Heart right ventricle (tissue), 16 donors: ENCODE results near the gene C10orf67. TPM values are rescaled to one million over a fixed set of nuclear protein-coding genes. Genes with fewer than 3 reads are reported as not detected.

Source experiments
- ATAC-seq, 8 donors: fragments of 200-7000 bp; cut with Tn5 transposase; one replicate each; pipeline ENCODE4 v1.9.1; 2020; ENCODE audit warnings: mild to moderate bottlenecking in 8 of 8, moderate library complexity in 8 of 8, moderate number of reproducible peaks in 1 of 8
- DNase-seq, 2 donors: peaks; one replicate each; pipeline ENCODE4 v3.0.0-alpha.2; 2020
- H3K27ac ChIP-seq, 10 donors: fragments of 200-600 bp; sonication (generic) in 2 of 10; one replicate each; pipeline versions ENCODE4 v1.5.0 to v1.8.0; 2020 to 2022; ENCODE audit warnings: mild to moderate bottlenecking in 3 of 10
- H3K27me3 ChIP-seq, 7 donors: fragments of 200-600 bp; one replicate each; pipeline ENCODE4 v1.8.0; 2021 to 2022; ENCODE audit warnings: mild to moderate bottlenecking in 2 of 7
- H3K36me3 ChIP-seq, 9 donors: fragments of 200-600 bp; sonication (generic) in 1 of 9; one replicate each; pipeline versions ENCODE4 v1.5.0 to v1.8.0; 2020 to 2022; ENCODE audit warnings: mild to moderate bottlenecking in 2 of 9
- H3K4me1 ChIP-seq, 9 donors: fragments of 200-600 bp; sonication (generic) in 1 of 9; one replicate each; pipeline versions ENCODE4 v1.5.0 to v1.8.0; 2020 to 2022; ENCODE audit warnings: mild to moderate bottlenecking in 4 of 9
- H3K4me3 ChIP-seq, 10 donors: fragments of 200-600 bp; sonication (generic) in 2 of 10; one replicate each; pipeline versions ENCODE4 v1.5.0 to v1.8.0; 2020 to 2022; ENCODE audit warnings: mild to moderate bottlenecking in 7 of 10, moderate library complexity in 2 of 10
- H3K9me3 ChIP-seq, 11 donors: fragments of 200-600 bp in 10 of 11; sonication (generic) in 2 of 11; one replicate each; pipeline versions ENCODE4 v1.5.0 to v1.8.0; 2013 to 2022; ENCODE audit warnings: mild to moderate bottlenecking in 2 of 11, control low read depth in 1 of 11, moderate library complexity in 1 of 11
- CTCF ChIP-seq, 9 donors: fragments of 200-600 bp; sonication (generic) in 2 of 9; IDR thresholded peaks; one replicate each; pipeline versions ENCODE4 v1.5.0 to v1.8.0; 2021 to 2022; ENCODE audit warnings: antibody characterized with exemption in 9 of 9, mild to moderate bottlenecking in 5 of 9, moderate library complexity in 1 of 9
- WGBS, 2 donors: extraction: QIAGEN DNeasy Blood & Tissue Kit; methylation state at CpG; one replicate each; pipeline ENCODE4 v1.1.7; 2013; ENCODE audit warnings: inconsistent platforms in 1 of 2; 5-methylcytosine and 5-hydroxymethylcytosine counted together
- intact Hi-C, 10 donors: fragments of 100-400 bp; cut with DNase I; formaldehyde crosslinking; loops; one replicate each; pipeline versions ENCODE4 v1.11.1 to v1.14.2; 2022
- polyA plus RNA-seq, 2 donors: library from polyadenylated mRNA; stranded (reverse); fragments of 200-250 nt; gene quantifications; one replicate each; pipeline ENCODE4 v1.2.3, GENCODE V29; 2013
- total RNA-seq, 10 donors: library from RNA; stranded (reverse); fragmentation: NEBNext Ultra II Directional in 3 of 10; extraction: Animal tissue kit (Norgen Biotek cat#: 25700) in 3 of 10; gene quantifications; one replicate each; pipeline versions ENCODE4 v1.2.1 to v1.2.4, GENCODE V29; 2021 to 2023
- donor health status: Arrhythmogenic right ventricular cardiomyopathy.
- donor health status: ischemic (EF 13 %, LVEDD 7.1; RV severe dilation, severe dysfunction).
- donor health status: healthy with polysubstance abuse.
- donor health status: DM: no; HTN: yes; CAD: no.
- donor health status: DM: no; HTN: no; CAD: no.
- donor health status: ischemic (EF 25% LVEDD 6.9; RV normal size, moderate dysfunction).
- donor health status: ischemic (EF 25% LVEDD 5.7; RV mildly dilated, moderate dysfunction).
- donor health status: healthy.
- donor health status: DM: yes; HTN: yes; CAD: no.
- donor health status: Ischemic cardiomyopathy.
- donor health status: ischemic (EF 35%, LVEDD 5.7; RV mildly dilated, moderate dysfunction).
- donor health status: nonischemic (EF 11% LVEDD 7.7; RV severe dilation, severe dysfunction).
- donor health status: DM: yes; HTN: yes; CAD: no.
- donor health status: PGD.
- donor health status: ischemic (EF 29% LVEDD 5.4; RV normal size, mild dysfunction).
- donor health status: nonischemic (EF 23%, LVEDD 6.1; RV moderate dilation, normal function).

Gene C10orf67
- total and polyA plus RNA-seq, 12 donors, result 0.15 to 1.5 (median 0.40) TPM

- no peak for DNase-seq
- peak in 3 of 8 donors; percentile 19 to 38 (median 21) for ATAC-seq
Measured at GRCh38 chr10:23342213-23342884, 2.2 kb downstream of the C10orf67 start.

GRCh38 chr10:23341004-23341403 is 3.6 kb downstream of the C10orf67 start:
- peaks cover 0 to 43% (median 22%) of the 10 kb centered on the region in 9 donors for H3K4me1 ChIP-seq
- intact Hi-C loops, result loop anchor here in 4 of 10 donors (5.0 to 10.0 kb wide), 3 partner anchors 94 to 104 kb away; partner anchors contain the start of gene OTUD1 (in 1 of the 4)
- no peaks in the 10 kb centered on the region for H3K9me3 ChIP-seq
- H3K36me3 ChIP-seq, result no peaks in the 10 kb centered on the region
- 42 to 51% methylated on average over 2 of the region's 2 CpGs for WGBS, 2 donors
- TF ChIP-seq CTCF (IDR thresholded peaks at IDR 0.05), result no peak
- H3K4me3 ChIP-seq, result no peak overlapping the region
- H3K27me3 ChIP-seq, result peaks cover 0 to 38% (median 0%) of the 10 kb centered on the region in 7 donors
- DNase-seq (no peak), ATAC-seq (no peak)
- peak overlapping the region in 2 of 10 donors; percentile 26 to 31 for H3K27ac ChIP-seq

More at GRCh38 chr10:23342213-23342884, 2.2 kb downstream of the C10orf67 start:
- WGBS, 2 donors, result 58 to 76% methylated on average over 11 of the region's 11 CpGs
- H3K36me3 ChIP-seq, result no peaks in the 10 kb centered on the region
- no peak overlapping the region for H3K4me3 ChIP-seq
- peaks cover 0 to 55% (median 28%) of the 10 kb centered on the region in 9 donors for H3K4me1 ChIP-seq
- intact Hi-C loops, result loop anchor here in 4 of 10 donors (5.0 to 10.0 kb wide), 3 partner anchors 92 to 102 kb away; partner anchors contain the start of gene OTUD1 (in 1 of the 4)
- no peaks in the 10 kb centered on the region for H3K9me3 ChIP-seq
- H3K27me3 ChIP-seq, result peaks cover 0 to 43% (median 0%) of the 10 kb centered on the region in 7 donors
- H3K27ac ChIP-seq, result peak overlapping the region in 2 of 10 donors; percentile 22 to 65
- no peak for TF ChIP-seq CTCF (IDR thresholded peaks at IDR 0.05)

DNA sequence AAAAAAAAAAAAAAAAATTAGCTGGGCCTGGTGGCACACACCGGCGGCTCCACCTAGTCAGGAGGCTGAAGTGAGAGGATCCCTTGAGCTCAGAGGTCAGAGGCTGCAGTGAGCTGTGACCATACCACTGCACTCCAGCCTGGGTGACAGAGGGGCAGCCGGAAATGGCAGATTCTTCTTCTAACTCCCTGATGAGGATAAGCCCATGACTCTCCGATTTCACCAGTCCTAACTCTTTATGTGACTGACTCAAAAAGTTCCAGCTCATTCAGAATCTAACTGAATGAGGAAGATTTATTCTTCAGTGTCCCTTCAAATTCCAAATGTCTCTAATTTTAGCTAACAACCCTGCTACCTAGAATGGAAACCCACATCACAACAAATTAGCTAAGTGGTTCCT is 4.2 kb downstream of the C10orf67 start:
- DNase-seq, result no peak
- Histone ChIP-seq H3K4me1 (peaks cover 0 to 36% (median 15%) of the 10 kb centered on the region in 9 donors), H3K27ac (peak overlapping the region in 1 of 10 donors; percentile 26), H3K27me3 (peaks cover 0 to 32% (median 0%) of the 10 kb centered on the region in 7 donors), H3K4me3 (no peak overlapping the region), H3K9me3 (no peaks in the 10 kb centered on the region), H3K36me3 (no peaks in the 10 kb centered on the region)
- 86% methylated on average over 4 of the region's 4 CpGs for WGBS, 2 donors
- no peak for TF ChIP-seq CTCF (IDR thresholded peaks at IDR 0.05)
- ATAC-seq, result no peak
- intact Hi-C loops, result loop anchor here in 4 of 10 donors (5.0 to 10.0 kb wide), 3 partner anchors 94 to 104 kb away; partner anchors contain the start of gene OTUD1 (in 1 of the 4)

DNA sequence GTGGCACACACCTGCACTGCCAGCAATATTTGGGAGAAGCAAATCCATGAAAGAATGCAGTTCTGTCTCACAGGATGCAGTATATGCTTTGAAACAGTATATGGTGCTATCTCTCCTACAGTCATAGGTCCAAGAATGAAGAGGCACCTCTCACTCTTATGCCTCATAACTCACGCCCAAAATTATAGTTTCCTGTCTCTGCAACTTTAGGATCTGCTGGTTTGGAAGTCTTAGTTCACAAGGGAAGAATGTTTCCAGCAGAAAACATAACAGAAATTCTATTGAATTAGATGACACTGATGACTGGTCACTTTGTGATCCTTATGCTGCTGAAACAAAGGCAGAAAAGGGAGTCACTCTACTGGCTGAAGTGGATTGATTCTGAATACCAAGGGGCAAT is 5.7 kb downstream of the C10orf67 start:
- Histone ChIP-seq H3K9me3 (no peaks in the 10 kb centered on the region), H3K27me3 (peaks cover 0 to 17% (median 0%) of the 10 kb centered on the region in 7 donors), H3K4me3 (no peak overlapping the region), H3K27ac (no peak overlapping the region), H3K36me3 (no peaks in the 10 kb centered on the region), H3K4me1 (peaks cover 0 to 24% (median 7%) of the 10 kb centered on the region in 9 donors)
- 61 to 65% methylated on average over 1 of the region's 1 CpG for WGBS, 2 donors
- ATAC-seq, result no peak
- TF ChIP-seq CTCF (IDR thresholded peaks at IDR 0.05), result no peak
- DNase-seq, result no peak
- intact Hi-C loops, result loop anchor here in 1 of 10 donors (2.0 kb wide), 1 partner anchor 102 kb away; no protein-coding TSS in a partner anchor
